Esophagus squamous epithelium (tissue), 4 donors: Measurements from ENCODE around the gene IPO8.

Experiments used
- POLR2A ChIP-seq, 4 donors: fragments of 450-650 bp; IDR thresholded peaks; one replicate each; pipeline ENCODE4 v1.6.1; 2017; ENCODE audit warnings: antibody characterized with exemption in 4 of 4, mild to moderate bottlenecking in 4 of 4, moderate library complexity in 3 of 4
- TF ChIP-seq, protein P1 (sequence below), 6 experiments: fragments of 450-650 bp in 4 of 6; fragments of 200-600 bp in 2 of 6; sonication (generic) in 2 of 6; IDR thresholded peaks; one replicate each; pipeline ENCODE4 v1.5.1; 2016 to 2019; ENCODE audit warnings: antibody characterized with exemption in 6 of 6, mild to moderate bottlenecking in 4 of 6, moderate library complexity in 4 of 6

DNA sequence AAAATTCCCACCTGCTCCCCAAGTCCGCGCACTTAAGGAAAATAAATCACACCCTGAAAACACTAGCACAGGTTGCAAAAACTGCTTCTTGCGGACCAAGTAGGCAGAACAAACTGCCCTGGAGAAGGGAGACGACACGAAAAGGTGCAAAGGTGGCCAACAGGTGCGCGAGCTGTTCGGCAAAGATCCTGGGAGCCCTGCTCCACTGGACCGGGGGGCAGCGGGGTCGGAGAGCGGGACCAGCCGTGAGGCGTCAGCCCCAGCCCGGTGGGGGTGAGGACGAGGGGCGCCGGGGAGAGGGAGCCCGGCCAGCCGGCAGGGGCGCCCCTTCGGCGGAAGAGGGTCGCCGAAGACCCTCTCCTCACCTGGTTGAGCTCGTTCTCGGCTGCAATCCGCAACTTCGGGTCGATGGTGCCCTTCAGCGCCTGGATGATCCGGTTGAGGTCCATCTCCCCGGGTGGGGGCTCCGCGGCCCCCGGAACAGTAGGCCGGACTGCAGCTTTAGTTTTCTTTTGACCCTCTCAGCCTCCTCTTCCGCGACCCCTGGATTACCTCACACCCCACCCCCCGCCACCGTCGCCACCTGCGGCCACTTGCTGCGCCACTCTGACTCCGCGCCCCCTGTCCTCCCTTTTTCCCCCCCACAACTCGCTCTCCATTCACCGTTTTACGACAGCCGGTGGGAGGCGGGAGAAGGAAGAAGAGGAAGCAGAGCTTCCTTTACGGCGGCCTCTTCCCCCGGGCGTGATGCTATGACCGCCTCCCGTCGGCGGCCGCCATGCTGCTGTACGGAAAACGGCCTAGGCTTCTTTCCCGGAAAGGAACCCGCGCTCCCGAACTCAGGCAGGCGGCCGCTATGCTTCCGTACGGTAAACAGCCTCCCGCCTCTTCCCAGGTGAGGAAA is at the start of gene IPO8:
- TF ChIP-seq, protein P1, sequence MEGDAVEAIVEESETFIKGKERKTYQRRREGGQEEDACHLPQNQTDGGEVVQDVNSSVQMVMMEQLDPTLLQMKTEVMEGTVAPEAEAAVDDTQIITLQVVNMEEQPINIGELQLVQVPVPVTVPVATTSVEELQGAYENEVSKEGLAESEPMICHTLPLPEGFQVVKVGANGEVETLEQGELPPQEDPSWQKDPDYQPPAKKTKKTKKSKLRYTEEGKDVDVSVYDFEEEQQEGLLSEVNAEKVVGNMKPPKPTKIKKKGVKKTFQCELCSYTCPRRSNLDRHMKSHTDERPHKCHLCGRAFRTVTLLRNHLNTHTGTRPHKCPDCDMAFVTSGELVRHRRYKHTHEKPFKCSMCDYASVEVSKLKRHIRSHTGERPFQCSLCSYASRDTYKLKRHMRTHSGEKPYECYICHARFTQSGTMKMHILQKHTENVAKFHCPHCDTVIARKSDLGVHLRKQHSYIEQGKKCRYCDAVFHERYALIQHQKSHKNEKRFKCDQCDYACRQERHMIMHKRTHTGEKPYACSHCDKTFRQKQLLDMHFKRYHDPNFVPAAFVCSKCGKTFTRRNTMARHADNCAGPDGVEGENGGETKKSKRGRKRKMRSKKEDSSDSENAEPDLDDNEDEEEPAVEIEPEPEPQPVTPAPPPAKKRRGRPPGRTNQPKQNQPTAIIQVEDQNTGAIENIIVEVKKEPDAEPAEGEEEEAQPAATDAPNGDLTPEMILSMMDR (IDR thresholded peaks at IDR 0.05): peak in 3 of 6 experiments; percentile 9 to 37 (median 11)
- TF ChIP-seq POLR2A (IDR thresholded peaks at IDR 0.05): no peak
